ENCODE measurements around the gene BAG2. TPM values are rescaled to one million over a fixed set of nuclear protein-coding genes. Genes with fewer than 3 reads are reported as not detected.

Gene BAG2
- total RNA-seq, 1 donor from 2014 or later, result 5.0 TPM

DNA sequence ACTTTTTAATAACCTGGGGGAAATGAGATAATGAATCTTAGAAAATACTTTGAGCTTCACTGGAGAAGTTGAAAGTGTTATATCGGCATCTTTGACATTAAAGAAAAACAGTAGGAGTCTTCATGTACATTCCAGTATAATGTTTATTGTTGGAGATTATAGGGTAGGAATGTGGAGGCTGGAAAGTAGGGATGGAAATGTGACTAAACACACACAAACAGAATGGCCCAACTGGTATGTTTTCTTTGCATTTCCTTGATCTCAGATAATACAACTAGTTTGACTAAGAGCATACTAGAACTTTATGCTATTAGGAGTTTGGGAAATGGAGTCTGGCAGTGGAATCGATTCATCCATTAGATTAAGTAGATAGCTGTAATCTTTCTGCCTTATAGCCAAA lies 10.1 kb upstream of the BAG2 start:
- Mint-ChIP-seq H3K36me3 (peaks cover 40% of the 10 kb centered on the region), H3K4me1 (no peaks in the 10 kb centered on the region), H3K9me3 (peaks cover 24% of the 10 kb centered on the region), H3K4me3 (no peak overlapping the region), H3K27ac (no peak overlapping the region), H3K27me3 (ENCODE audit: low read depth) (no peaks in the 10 kb centered on the region)
- DNase-seq (ENCODE audit: low spot score in 2 of 2, unreplicated experiment in 2 of 2), result no peak
- TF ChIP-seq, protein P1, sequence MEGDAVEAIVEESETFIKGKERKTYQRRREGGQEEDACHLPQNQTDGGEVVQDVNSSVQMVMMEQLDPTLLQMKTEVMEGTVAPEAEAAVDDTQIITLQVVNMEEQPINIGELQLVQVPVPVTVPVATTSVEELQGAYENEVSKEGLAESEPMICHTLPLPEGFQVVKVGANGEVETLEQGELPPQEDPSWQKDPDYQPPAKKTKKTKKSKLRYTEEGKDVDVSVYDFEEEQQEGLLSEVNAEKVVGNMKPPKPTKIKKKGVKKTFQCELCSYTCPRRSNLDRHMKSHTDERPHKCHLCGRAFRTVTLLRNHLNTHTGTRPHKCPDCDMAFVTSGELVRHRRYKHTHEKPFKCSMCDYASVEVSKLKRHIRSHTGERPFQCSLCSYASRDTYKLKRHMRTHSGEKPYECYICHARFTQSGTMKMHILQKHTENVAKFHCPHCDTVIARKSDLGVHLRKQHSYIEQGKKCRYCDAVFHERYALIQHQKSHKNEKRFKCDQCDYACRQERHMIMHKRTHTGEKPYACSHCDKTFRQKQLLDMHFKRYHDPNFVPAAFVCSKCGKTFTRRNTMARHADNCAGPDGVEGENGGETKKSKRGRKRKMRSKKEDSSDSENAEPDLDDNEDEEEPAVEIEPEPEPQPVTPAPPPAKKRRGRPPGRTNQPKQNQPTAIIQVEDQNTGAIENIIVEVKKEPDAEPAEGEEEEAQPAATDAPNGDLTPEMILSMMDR (IDR thresholded peaks at IDR 0.05; ENCODE audit: unreplicated experiment), result no peak

DNA sequence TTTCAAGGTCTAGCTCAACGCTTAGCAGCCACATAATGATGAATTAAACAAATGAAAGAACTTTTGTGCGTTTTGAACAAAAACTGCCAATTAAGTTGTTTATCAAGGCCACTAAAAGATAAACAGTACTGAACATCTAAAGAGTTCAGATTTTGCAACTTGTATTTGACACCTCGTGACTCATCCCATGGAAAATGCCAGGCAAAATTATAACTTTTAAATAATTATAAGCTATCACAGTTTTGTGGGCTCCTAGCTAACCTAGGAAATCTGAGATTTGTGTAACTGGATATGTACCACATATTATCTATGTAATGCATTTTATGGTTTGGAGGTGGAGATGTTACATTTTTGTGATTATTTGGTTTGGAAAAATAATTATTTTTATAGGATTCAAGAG lies 9.6 kb upstream of the BAG2 start:
- no peak overlapping the region for H3K27ac Mint-ChIP-seq
- TF ChIP-seq, protein P1 (IDR thresholded peaks at IDR 0.05; ENCODE audit: unreplicated experiment), result no peak
- H3K9me3 Mint-ChIP-seq, result peaks cover 24% of the 10 kb centered on the region
- no peaks in the 10 kb centered on the region for H3K4me1 Mint-ChIP-seq
- peaks cover 45% of the 10 kb centered on the region for H3K36me3 Mint-ChIP-seq
- no peak overlapping the region for H3K4me3 Mint-ChIP-seq
- no peaks in the 10 kb centered on the region for H3K27me3 Mint-ChIP-seq (ENCODE audit: low read depth)
- DNase-seq (ENCODE audit: low spot score in 2 of 2, unreplicated experiment in 2 of 2), result no peak

DNA sequence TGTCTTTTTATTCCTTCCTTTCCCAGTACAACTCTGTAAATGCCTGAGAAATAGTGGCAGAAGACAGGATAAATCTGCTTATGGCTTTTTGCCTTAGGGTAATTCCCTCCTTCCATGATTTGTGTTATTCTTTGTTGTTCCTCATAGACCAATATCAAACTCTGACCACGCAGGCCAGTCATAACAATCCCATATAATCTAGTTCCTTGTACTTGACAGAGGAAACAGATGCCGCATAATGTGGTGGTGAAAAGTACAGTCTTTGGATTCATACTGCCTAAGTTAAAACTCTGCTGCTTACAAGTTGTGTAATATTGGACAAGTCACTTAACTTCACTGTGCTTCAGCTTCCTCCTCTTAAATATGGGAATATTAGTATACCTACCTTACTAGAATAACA lies 8.2 kb upstream of the BAG2 start:
- Mint-ChIP-seq H3K4me1 (no peaks in the 10 kb centered on the region), H3K27me3 (ENCODE audit: low read depth) (no peaks in the 10 kb centered on the region), H3K4me3 (no peak overlapping the region), H3K27ac (no peak overlapping the region), H3K36me3 (peaks cover 45% of the 10 kb centered on the region), H3K9me3 (peaks cover 24% of the 10 kb centered on the region)
- DNase-seq (ENCODE audit: low spot score in 2 of 2, unreplicated experiment in 2 of 2), result no peak
- TF ChIP-seq, protein P1 (IDR thresholded peaks at IDR 0.05; ENCODE audit: unreplicated experiment), result no peak

DNA sequence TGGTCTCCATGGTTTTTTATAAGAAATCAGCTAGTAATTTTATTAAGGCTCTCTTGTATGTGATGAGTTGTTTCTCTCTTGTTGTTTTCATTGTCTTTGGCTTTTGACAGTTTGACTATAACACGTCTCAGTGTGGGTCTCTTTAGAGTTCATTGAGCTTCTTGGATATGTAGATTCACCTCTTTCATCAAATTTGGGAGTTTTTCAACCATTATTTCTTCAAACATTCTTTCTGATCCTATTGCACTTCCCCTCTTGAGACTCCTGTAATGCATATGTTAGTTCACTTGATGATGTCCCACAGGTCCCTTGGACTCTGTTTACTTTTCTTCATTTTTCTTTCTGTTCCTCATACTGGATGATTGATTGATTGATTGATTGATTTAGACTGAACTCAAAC lies 7.0 kb upstream of the BAG2 start:
- TF ChIP-seq, protein P1 (IDR thresholded peaks at IDR 0.05; ENCODE audit: unreplicated experiment), result no peak
- Mint-ChIP-seq H3K36me3 (peaks cover 45% of the 10 kb centered on the region), H3K27ac (no peak overlapping the region), H3K9me3 (peaks cover 24% of the 10 kb centered on the region), H3K4me3 (no peak overlapping the region), H3K27me3 (ENCODE audit: low read depth) (no peaks in the 10 kb centered on the region), H3K4me1 (no peaks in the 10 kb centered on the region)
- no peak for DNase-seq (ENCODE audit: low spot score in 2 of 2, unreplicated experiment in 2 of 2)

DNA sequence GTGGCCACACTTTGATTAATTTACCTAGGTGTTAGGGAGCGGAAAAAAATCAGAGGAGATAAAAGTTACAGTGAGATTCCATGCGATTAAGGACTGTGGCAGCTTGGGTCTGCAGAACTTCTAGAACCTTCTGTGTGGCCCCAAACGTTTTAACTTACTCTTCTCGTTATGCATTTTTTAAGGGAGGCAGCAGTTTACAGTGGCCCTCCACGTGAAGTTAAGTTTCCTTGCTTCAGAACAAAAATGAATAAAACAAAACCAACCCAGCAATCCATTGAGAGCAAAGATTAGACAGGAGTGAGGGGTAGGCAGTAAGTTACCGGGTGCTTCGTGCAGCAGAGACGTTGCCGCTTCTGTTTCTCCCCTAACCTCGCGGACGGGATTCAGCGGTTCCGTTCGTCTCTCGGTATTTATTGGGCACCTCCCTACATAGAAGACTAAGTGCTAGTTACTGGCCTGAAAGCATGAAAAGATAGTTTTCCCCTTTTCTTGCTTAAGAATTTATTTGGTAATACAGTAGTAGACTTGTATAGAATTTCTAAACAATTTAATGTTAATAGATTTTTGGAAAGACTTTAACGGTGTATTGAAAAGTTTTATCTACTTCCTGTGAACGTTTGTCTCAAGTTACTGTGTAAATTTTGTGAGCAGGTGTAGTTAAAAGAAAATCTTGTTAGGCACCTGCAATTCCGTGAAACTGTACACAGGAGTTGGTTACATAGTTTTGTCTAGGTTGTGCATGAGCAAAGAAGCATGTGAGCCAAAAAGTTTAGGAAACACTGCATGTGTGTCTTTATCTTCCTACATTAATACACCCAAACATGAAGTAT lies 1.1 kb downstream of the BAG2 start:
- peaks cover 20% of the 10 kb centered on the region for H3K4me1 Mint-ChIP-seq

More for the DNA sequence above, 1.1 kb downstream of the BAG2 start:
- no peak for DNase-seq (ENCODE audit: low spot score in 2 of 2, unreplicated experiment in 2 of 2)
- Mint-ChIP-seq H3K4me3 (peak overlapping the region; percentile 77), H3K27ac (peak overlapping the region; percentile 71), H3K9me3 (no peaks in the 10 kb centered on the region), H3K36me3 (no peaks in the 10 kb centered on the region), H3K27me3 (ENCODE audit: low read depth) (no peaks in the 10 kb centered on the region)
- TF ChIP-seq, protein P1 (IDR thresholded peaks at IDR 0.05; ENCODE audit: unreplicated experiment), result no peak
